ENCODE measurements around the gene MOV10. TPM values are rescaled to one million over a fixed set of nuclear protein-coding genes. Genes with fewer than 3 reads are reported as not detected.

MOV10 gene
- total and polyA plus RNA-seq, 10 of the 15 experiments (the other 5 are each of a cell fraction or from before 2014, with no cell fraction given): 21.0 to 80.3 (median 49.8) TPM

DNA sequence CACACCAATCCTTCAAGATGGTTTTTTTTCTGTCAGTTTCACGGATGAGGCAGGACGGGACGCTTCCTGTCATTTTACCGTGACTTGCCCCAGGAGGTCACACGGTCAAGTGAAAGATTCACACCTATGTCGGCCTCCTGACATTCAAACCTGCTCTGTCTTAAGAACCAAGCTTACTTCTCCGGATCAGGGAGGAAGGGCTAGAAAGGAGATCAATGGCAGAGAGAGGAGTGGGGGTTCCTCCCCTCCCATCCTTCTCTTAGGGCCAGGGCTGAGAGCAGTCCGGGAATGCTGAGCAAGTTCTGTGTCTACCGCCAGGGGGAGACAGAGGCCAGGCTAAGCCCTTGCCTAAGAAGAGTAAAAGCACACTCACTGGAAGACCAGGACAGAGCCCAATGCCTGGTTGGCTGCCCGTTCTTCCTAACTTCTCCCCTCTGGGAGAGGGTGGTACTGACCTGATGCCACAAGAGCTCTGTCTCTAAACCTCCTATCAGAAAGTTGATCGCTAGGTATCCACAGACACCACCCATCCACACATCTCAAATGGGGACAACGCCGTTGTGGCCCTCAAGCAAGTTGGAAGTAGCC is 41.8 kb downstream of the MOV10 start (continued):
- TF ChIP-seq SUPT20H (IDR thresholded peaks at IDR 0.05; ENCODE audit: borderline replicate concordance, control insufficient read depth, low read depth, low read length) (no peak), ASH2L (IDR thresholded peaks at IDR 0.05; ENCODE audit: borderline replicate concordance, low read depth) (no peak), EP300 (IDR thresholded peaks at IDR 0.05; ENCODE audit: borderline replicate concordance in 1 of 2, control insufficient read depth in 1 of 2, low read depth in 2 of 2, low read length in 2 of 2) (no peak), USF1 (IDR thresholded peaks at IDR 0.05; ENCODE audit: borderline replicate concordance, extremely low read length, insufficient read depth, low read depth, low read length) (no peak), SMAD1 (IDR thresholded peaks at IDR 0.05; ENCODE audit: low read depth, partially characterized antibody) (no peak), ZNF592 (IDR thresholded peaks at IDR 0.05) (no peak), IRF4 (IDR thresholded peaks at IDR 0.05; ENCODE audit: low read depth, low read length) (peak; percentile 61; the same call in 1 of the 2 replicates), EED (IDR thresholded peaks at IDR 0.05; ENCODE audit: low read depth) (peak; percentile 57; the same call in 1 of the 2 replicates), SREBF1 (IDR thresholded peaks at IDR 0.05; ENCODE audit: low read length) (no peak), SMARCA5 (IDR thresholded peaks at IDR 0.05) (0 out of 2 replicates have a peak, but pooled peaks have one; percentile 36), PAX8 (IDR thresholded peaks at IDR 0.05) (no peak), EGR1 (IDR thresholded peaks at IDR 0.05; ENCODE audit: borderline replicate concordance in 1 of 2, low read depth in 2 of 2, low read length in 2 of 2) (no peak), ZNF207 (IDR thresholded peaks at IDR 0.05; ENCODE audit: borderline replicate concordance) (no peak), RCOR1 (conservative IDR thresholded peaks at IDR 0.05; ENCODE audit: low read depth, low read length) (no peak)
- TF ChIP-seq, protein P1, sequence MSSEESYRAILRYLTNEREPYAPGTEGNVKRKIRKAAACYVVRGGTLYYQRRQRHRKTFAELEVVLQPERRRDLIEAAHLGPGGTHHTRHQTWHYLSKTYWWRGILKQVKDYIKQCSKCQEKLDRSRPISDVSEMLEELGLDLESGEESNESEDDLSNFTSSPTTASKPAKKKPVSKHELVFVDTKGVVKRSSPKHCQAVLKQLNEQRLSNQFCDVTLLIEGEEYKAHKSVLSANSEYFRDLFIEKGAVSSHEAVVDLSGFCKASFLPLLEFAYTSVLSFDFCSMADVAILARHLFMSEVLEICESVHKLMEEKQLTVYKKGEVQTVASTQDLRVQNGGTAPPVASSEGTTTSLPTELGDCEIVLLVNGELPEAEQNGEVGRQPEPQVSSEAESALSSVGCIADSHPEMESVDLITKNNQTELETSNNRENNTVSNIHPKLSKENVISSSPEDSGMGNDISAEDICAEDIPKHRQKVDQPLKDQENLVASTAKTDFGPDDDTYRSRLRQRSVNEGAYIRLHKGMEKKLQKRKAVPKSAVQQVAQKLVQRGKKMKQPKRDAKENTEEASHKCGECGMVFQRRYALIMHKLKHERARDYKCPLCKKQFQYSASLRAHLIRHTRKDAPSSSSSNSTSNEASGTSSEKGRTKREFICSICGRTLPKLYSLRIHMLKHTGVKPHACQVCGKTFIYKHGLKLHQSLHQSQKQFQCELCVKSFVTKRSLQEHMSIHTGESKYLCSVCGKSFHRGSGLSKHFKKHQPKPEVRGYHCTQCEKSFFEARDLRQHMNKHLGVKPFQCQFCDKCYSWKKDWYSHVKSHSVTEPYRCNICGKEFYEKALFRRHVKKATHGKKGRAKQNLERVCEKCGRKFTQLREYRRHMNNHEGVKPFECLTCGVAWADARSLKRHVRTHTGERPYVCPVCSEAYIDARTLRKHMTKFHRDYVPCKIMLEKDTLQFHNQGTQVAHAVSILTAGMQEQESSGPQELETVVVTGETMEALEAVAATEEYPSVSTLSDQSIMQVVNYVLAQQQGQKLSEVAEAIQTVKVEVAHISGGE (CRISPR knock-in tag; IDR thresholded peaks at IDR 0.05): no peak
- TF ChIP-seq, protein P2, sequence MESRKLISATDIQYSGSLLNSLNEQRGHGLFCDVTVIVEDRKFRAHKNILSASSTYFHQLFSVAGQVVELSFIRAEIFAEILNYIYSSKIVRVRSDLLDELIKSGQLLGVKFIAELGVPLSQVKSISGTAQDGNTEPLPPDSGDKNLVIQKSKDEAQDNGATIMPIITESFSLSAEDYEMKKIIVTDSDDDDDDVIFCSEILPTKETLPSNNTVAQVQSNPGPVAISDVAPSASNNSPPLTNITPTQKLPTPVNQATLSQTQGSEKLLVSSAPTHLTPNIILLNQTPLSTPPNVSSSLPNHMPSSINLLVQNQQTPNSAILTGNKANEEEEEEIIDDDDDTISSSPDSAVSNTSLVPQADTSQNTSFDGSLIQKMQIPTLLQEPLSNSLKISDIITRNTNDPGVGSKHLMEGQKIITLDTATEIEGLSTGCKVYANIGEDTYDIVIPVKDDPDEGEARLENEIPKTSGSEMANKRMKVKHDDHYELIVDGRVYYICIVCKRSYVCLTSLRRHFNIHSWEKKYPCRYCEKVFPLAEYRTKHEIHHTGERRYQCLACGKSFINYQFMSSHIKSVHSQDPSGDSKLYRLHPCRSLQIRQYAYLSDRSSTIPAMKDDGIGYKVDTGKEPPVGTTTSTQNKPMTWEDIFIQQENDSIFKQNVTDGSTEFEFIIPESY (IDR thresholded peaks at IDR 0.05): no peak
- TF ChIP-seq, protein P3, sequence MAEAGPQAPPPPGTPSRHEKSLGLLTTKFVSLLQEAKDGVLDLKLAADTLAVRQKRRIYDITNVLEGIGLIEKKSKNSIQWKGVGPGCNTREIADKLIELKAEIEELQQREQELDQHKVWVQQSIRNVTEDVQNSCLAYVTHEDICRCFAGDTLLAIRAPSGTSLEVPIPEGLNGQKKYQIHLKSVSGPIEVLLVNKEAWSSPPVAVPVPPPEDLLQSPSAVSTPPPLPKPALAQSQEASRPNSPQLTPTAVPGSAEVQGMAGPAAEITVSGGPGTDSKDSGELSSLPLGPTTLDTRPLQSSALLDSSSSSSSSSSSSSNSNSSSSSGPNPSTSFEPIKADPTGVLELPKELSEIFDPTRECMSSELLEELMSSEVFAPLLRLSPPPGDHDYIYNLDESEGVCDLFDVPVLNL (IDR thresholded peaks at IDR 0.05; ENCODE audit: low read depth, low read length): no peak

Measured in GM12878 (cell line).